Astrocyte (in vitro differentiated cells and primary cell): ENCODE results near the gene PNO1. TPM values are rescaled to one million over a fixed set of nuclear protein-coding genes. Genes with fewer than 3 reads are reported as not detected.

ENCODE experiments used
- DNase-seq: peaks from one replicate; pipeline ENCODE4 v3.0.0-alpha.2; 2010; ENCODE audit warnings: low read depth
- FAIRE-seq: peaks from 2 replicates; lab custom pipeline; 2011; peaks lifted over from hg19 to GRCh38; lab: Jason Lieb, UNC
- H2AFZ ChIP-seq: 2 replicates; pipeline ENCODE4 v1.6.0; 2012; ENCODE audit warnings: low read depth, low read length, inconsistent platforms
- H3K27ac ChIP-seq: 2 replicates; pipeline ENCODE4 v1.5.1; 2011; ENCODE audit warnings: low read depth, low read length, inconsistent platforms
- H3K27me3 ChIP-seq: 2 replicates; pipeline ENCODE4 v1.6.0; 2011; ENCODE audit warnings: low read length, inconsistent platforms; ENCODE audit not compliant: insufficient read depth
- H3K36me3 ChIP-seq: 2 replicates; pipeline ENCODE4 v1.5.1; 2011; ENCODE audit warnings: low read length, inconsistent platforms; ENCODE audit not compliant: insufficient read depth
- H3K4me1 ChIP-seq: 2 replicates; pipeline ENCODE4 v1.5.1; 2011; ENCODE audit warnings: low read length, inconsistent platforms; ENCODE audit not compliant: insufficient read depth
- H3K4me2 ChIP-seq: 2 replicates; pipeline ENCODE4 v1.6.0; 2012; ENCODE audit warnings: low read length, inconsistent platforms
- H3K4me3 ChIP-seq: 2 replicates; pipeline ENCODE4 v1.5.1; 2011; ENCODE audit warnings: low read depth, mild to moderate bottlenecking, low read length, inconsistent platforms; ENCODE audit not compliant: insufficient read depth
- H3K79me2 ChIP-seq: 2 replicates; pipeline ENCODE4 v1.6.0; 2012; ENCODE audit warnings: mild to moderate bottlenecking, low read length, inconsistent platforms; ENCODE audit not compliant: insufficient read depth
- H3K9ac ChIP-seq: 2 replicates; pipeline ENCODE4 v1.6.0; 2012; ENCODE audit warnings: mild to moderate bottlenecking, low read length, inconsistent platforms
- H3K9me3 ChIP-seq: 2 replicates; pipeline ENCODE4 v1.5.1; 2012; ENCODE audit warnings: low read depth, mild to moderate bottlenecking, low read length, inconsistent platforms; ENCODE audit not compliant: insufficient read depth
- H4K20me1 ChIP-seq: 2 replicates; pipeline ENCODE4 v1.6.0; 2012; ENCODE audit warnings: low read length, inconsistent platforms; ENCODE audit not compliant: insufficient read depth
- H3K27ac Mint-ChIP-seq: one replicate; pipeline ENCODE4 v1.8.0; 2021; ENCODE audit warnings: mild to moderate bottlenecking, mixed read lengths; ENCODE audit not compliant: unreplicated experiment
- H3K27me3 Mint-ChIP-seq: one replicate; pipeline ENCODE4 v1.8.0; 2021; ENCODE audit warnings: low read depth, mixed read lengths; ENCODE audit not compliant: unreplicated experiment
- H3K36me3 Mint-ChIP-seq: one replicate; pipeline ENCODE4 v1.8.0; 2021; ENCODE audit warnings: low read depth, mixed read lengths; ENCODE audit not compliant: unreplicated experiment
- H3K4me1 Mint-ChIP-seq: one replicate; pipeline ENCODE4 v1.8.0; 2021; ENCODE audit warnings: low read depth, mixed read lengths; ENCODE audit not compliant: unreplicated experiment
- H3K4me3 Mint-ChIP-seq: one replicate; pipeline ENCODE4 v1.8.0; 2021; ENCODE audit warnings: mild to moderate bottlenecking, moderate library complexity, mixed read lengths; ENCODE audit not compliant: unreplicated experiment
- H3K9me3 Mint-ChIP-seq: one replicate; pipeline ENCODE4 v1.8.0; 2021; ENCODE audit warnings: mild to moderate bottlenecking, mixed read lengths; ENCODE audit not compliant: unreplicated experiment
- CTCF ChIP-seq: IDR thresholded peaks from 2 replicates; pipeline ENCODE4 v1.5.1; 2011; ENCODE audit warnings: low read depth, mild to moderate bottlenecking, inconsistent platforms, low read length, moderate library complexity; ENCODE audit not compliant: insufficient read depth
- EZH2 ChIP-seq: IDR thresholded peaks from 2 replicates; pipeline ENCODE4 v1.6.1; 2012; ENCODE audit warnings: mild to moderate bottlenecking, low read length, inconsistent platforms; ENCODE audit not compliant: insufficient read depth
- total RNA-seq: library from RNA; stranded (reverse); gene quantifications from 2 replicates; pipeline ENCODE4 v1.2.1, GENCODE V29; 2021

Gene PNO1
- total RNA-seq, 1 donor from 2014 or later, result 26.8 TPM

GRCh38 chr2:68218343-68218901, 60.7 kb downstream of the PNO1 start:
- H3K4me1 Mint-ChIP-seq, result peaks cover 20% of the 10 kb centered on the region
- no peak overlapping the region for H3K9ac ChIP-seq
- H4K20me1 ChIP-seq, result peaks cover 91% of the 10 kb centered on the region
- no peak overlapping the region for H2AFZ ChIP-seq
- H3K9me3 Mint-ChIP-seq, result no peaks in the 10 kb centered on the region
- no peak overlapping the region for H3K4me3 Mint-ChIP-seq
- TF ChIP-seq CTCF (no peak), EZH2 (no peak)
- no peaks in the 10 kb centered on the region for H3K4me1 ChIP-seq
- no peak overlapping the region for H3K27ac ChIP-seq
- peaks cover 4% of the 10 kb centered on the region for H3K36me3 Mint-ChIP-seq
- H3K9me3 ChIP-seq, result no peaks in the 10 kb centered on the region
- H3K4me3 ChIP-seq, result no peak overlapping the region
- no peak for DNase-seq
- no peaks in the 10 kb centered on the region for H3K27me3 Mint-ChIP-seq
- H3K27ac Mint-ChIP-seq, result no peak overlapping the region
- peaks cover 100% of the 10 kb centered on the region for H3K79me2 ChIP-seq
- H3K27me3 ChIP-seq, result no peaks in the 10 kb centered on the region
- peaks cover 13% of the 10 kb centered on the region for H3K36me3 ChIP-seq
- no peak for FAIRE-seq
- no peak overlapping the region for H3K4me2 ChIP-seq

GRCh38 chr2:68222287-68222686, 64.6 kb downstream of the PNO1 start:
- Histone ChIP-seq H3K79me2 (peaks cover 100% of the 10 kb centered on the region), H3K36me3 (no peaks in the 10 kb centered on the region), H3K27me3 (no peaks in the 10 kb centered on the region), H3K27ac (no peak overlapping the region), H3K9me3 (no peaks in the 10 kb centered on the region), H3K9ac (no peak overlapping the region), H2AFZ (no peak overlapping the region), H3K4me1 (no peaks in the 10 kb centered on the region), H3K4me3 (no peak overlapping the region), H3K4me2 (no peak overlapping the region), H4K20me1 (peaks cover 85% of the 10 kb centered on the region)
- peaks cover 29% of the 10 kb centered on the region for H3K4me1 Mint-ChIP-seq
- no peak overlapping the region for H3K27ac Mint-ChIP-seq
- FAIRE-seq (no peak), DNase-seq (no peak)
- no peaks in the 10 kb centered on the region for H3K9me3 Mint-ChIP-seq
- H3K4me3 Mint-ChIP-seq, result no peak overlapping the region
- peaks cover 2% of the 10 kb centered on the region for H3K36me3 Mint-ChIP-seq
- H3K27me3 Mint-ChIP-seq, result no peaks in the 10 kb centered on the region
- no peak for TF ChIP-seq EZH2
- TF ChIP-seq CTCF, result no peak

- H3K27me3 ChIP-seq, result no peaks in the 10 kb centered on the region
- H3K36me3 ChIP-seq, result no peaks in the 10 kb centered on the region
- Mint-ChIP-seq H3K4me3 (no peak overlapping the region), H3K9me3 (no peaks in the 10 kb centered on the region), H3K4me1 (peaks cover 32% of the 10 kb centered on the region), H3K36me3 (peaks cover 2% of the 10 kb centered on the region), H3K27me3 (no peaks in the 10 kb centered on the region), H3K27ac (no peak overlapping the region)
- peaks cover 81% of the 10 kb centered on the region for H4K20me1 ChIP-seq
- H3K27ac ChIP-seq, result no peak overlapping the region
- H3K9ac ChIP-seq, result no peak overlapping the region
- H3K9me3 ChIP-seq, result no peaks in the 10 kb centered on the region
- no peaks in the 10 kb centered on the region for H3K4me1 ChIP-seq
- no peak overlapping the region for H3K4me3 ChIP-seq
- DNase-seq (no peak), FAIRE-seq (no peak)
- H3K4me2 ChIP-seq, result no peak overlapping the region
- TF ChIP-seq CTCF, result no peak
- no peak overlapping the region for H2AFZ ChIP-seq
- peaks cover 100% of the 10 kb centered on the region for H3K79me2 ChIP-seq
Observed at GRCh38 chr2:68223419-68223818, 65.7 kb downstream of the PNO1 start.
